T47D (cell line): ENCODE results near the gene GHITM.
A peak's percentile ranks its signal among the peaks of the same experiment; 100 is the strongest.
"Not testable (repeated sequence)": the region's sequence is repeated elsewhere in the genome, so short reads cannot be mapped to it uniquely, and the experiment has no call there.

Experiments
- DNase-seq, 2 experiments: peaks; one replicate each; pipeline versions ENCODE4 v3.0.0 to v3.0.0-alpha.2; 2011 to 2012; ENCODE audit warnings: low read depth in 1 of 2, low spot score in 1 of 2
- JUND ChIP-seq: IDR thresholded peaks from 2 replicates; pipeline ENCODE4 v1.6.1; 2012; ENCODE audit warnings: low read depth
- in situ Hi-C: cut with HindIII; loops from 2 replicates; pipeline ENCODE4 v1.10.0; 2016; ENCODE audit warnings: low sequenced_read_pairs, low pct_unique_long_range_greater_than_20kb

The GHITM gene

DNA sequence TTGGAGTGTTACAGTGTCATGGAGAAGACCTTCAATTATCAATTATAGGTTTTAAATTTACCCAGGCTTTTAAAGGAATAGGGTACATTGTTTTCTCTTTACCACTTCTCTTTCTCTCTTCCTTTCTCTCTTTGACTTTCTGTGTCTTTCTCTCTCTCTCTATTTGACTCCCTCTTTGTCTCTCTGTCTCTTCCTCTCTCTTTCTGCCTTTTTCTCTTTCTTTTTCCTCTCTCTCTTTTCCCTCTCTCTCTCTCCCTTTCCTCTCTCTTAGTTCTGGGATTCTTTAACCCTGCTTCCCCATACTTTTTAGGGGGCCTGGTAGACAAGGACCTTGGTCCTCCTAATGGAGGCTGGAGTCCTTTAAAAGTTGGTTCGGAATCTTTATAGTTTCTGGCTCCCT, 15.9 kb upstream of the GHITM start:
- in situ Hi-C loops, result no loop called here
- DNase-seq, result no peak
- no peak for TF ChIP-seq JUND

DNA sequence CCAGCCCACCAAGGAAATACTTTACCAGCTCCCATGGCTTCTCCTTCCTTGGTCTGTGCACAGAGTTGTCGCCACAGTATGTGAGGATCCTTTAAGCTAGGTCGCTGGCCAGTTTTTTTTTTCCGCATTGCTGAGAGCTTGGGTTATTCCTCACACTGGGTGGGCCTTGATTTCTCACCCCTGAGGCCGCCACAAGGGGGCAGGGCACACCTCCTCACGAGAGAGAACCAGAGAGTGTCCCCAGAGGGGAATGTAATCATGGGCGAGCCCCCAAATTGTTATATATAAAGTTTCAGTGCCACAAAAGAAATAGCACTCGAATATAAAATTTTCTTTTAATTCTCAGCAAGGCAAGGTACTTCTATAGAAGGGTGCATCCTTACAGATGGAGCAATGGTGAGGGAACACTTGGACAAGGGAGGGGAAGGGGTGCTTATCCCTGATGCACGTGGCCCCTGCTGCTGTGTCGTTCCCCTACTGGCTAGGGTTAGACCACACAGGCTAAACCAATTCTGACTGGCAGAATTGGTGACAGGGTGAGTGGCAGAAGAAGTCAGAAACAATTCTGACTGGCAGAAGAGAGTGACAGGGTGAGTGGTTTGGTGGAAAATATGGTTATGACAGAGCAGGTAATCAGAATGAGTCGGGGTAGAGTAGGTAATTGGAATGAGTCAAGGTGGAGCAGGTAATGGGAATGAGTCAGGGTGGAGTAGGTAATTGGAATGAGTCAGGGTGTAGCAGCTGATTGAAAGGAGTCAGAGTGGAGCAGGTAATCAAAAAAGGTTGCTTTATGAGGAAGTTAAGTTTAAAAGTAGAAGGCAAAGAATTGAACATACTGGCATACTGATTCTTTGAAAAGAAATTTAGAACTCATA, 13.2 kb upstream of the GHITM start:
- in situ Hi-C loops, DNase-seq: not testable (repeated sequence)

DNA sequence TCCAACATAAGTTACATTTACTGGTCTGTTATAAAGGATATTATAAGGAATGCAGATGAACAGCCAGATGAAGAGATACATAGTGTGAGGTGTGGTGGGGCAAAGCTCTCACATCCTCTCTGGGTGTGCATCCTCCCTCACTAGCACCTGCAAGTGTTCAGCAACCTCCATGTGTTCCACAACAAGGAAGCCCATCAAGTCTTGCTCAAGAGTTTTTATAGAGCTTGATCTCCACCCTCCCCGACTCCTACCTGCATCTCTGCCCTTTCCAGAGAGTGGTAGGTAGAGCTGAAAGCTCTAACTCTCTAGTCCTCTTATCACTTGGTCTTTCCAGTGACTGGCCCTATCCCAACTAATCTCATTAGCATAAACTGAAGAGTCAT, 12.5 kb upstream of the GHITM start:
- in situ Hi-C loops, result no loop called here
- DNase-seq, result no peak
- no peak for TF ChIP-seq JUND

DNA sequence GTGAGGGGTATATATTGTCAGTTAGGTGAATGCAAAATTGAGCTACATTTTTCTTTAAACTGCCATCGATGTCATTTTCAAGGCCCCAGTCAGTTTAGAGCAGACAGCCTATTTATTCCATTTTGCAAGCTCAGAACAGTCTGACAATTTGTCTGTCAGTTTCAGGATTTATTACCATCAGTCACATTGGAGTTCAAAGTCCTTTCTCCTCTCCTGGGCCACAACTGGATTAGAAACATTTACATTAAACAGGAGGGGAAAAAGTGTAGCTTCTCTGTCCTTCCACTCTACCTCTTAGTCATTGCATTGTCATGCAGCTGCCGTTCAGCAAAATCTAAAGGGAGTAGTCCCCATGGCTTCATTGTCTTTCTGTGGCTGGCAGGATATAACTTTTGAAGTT, 3.5 kb upstream of the GHITM start:
- no peak for DNase-seq
- in situ Hi-C loops, result no loop called here
- no peak for TF ChIP-seq JUND

DNA sequence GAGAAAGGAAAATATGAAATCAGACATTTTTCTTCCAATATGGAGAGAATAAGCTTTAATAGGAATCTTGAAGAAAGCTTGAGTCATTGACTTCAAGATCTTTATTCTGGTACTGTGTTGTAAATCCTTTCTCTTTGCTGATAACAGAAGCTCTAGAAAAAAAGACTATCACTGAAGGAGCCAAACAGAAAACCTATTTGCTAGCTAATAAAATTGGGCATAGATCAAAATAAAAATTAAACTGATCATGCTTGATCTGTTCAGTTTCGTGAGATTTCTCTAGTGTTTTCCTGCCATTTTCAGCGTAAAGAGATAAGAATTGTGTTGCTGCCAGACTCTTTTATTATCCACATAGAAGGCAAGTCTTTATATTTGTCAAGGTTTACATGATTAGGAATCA, 1.5 kb upstream of the GHITM start:
- no peak for TF ChIP-seq JUND
- DNase-seq, result no peak
- in situ Hi-C loops, result no loop called here

DNA sequence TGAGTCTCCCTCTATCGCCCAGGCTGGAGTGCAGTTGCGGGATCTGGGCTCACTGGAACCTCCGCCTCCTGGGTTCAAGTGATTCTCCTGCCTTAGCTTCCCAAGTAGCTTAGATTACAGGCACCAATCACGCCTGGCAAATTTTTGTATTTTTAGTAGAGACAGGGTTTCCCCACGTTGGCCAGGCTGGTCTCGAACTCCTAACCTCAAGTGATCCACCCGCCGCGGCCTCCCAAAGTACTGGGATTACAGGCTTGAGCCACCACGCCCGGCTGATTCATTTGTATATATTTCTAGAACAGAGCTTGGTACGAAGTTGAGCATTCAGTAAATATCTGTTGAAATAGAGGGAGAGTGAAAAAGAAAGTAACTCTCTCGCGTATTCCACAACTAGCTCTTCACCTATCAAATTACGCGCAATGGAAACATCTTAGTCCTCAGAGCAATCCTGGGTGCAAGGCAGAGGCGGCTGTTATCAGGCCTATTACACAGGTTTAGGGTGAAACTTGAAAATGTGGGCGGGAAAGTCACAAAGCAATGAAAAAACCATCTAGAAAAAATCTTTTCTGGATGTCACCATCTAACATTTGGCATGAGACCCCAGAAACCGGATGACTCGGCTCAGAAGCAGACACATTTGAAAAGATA, 707 bp upstream of the GHITM start:
- DNase-seq, result no peak
- in situ Hi-C loops, result no loop called here
- no peak for TF ChIP-seq JUND

DNA sequence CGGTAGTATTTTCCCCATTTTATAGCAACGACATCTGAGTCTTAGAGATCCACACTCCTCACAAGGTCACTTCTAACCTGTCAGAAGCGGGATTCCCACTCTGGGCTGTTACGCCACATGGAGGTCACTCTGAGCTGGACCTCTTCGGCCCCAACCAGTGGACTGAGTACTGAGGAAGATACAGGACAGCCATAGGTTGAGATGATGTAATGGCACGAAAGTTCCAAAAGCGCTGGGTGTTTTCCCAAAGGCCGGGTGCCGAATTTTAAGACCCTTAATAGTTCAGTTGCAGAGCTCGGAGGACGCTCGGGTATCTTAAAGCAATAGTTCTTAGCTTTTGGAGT, 699 bp downstream of the GHITM start:
- in situ Hi-C loops, result no loop called here
- peak in 1 of 2 experiments; percentile 33 for DNase-seq
- TF ChIP-seq JUND, result no peak

DNA sequence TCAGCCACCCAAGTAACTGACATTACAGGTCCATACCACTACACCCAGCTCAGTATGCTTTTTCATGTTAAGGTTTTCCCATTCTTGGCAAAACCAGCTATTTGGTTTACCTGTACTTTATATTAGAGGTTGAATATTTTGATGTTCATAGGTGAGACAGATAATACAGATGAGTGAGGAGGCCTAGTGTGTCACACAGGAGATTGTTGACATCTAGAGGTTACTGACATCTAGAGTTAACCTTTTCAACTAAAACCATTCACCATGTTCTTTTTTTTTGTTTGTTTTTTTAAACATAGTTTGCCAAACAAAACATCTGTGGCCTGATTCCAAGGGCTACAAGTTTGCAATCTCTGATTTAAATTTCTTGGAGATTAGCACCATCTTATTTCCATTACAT, 8.0 kb downstream of the GHITM start:
- no peak for TF ChIP-seq JUND
- in situ Hi-C loops, result no loop called here
- no peak for DNase-seq

DNA sequence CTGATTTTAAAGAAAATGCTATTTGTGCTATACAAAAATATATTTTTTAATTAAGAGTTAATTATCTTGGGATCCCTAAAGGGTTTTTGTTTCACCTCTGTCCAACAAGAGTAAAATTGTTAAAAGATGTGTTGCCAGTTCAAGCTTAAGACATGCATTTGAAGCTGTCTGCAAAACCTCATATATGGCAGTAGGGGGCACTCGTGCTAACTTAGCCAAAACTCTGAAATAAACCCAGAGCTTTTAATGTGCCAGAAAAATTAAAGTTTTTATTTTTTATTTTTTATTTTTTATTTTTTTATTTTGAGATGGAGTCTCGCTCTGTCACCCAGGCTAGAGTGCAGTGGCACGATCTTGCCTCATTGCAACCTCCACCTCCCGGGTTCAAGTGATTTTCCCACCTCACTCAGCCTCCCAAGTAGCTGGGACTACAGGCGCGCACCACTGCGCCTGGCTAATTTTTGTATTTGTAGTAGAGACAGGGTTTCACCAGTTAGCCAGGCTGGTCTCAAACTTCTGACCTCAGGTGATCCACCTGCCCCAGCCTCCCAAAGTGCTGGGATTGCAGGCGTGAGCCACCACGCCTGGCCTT, 8.8 kb downstream of the GHITM start:
- in situ Hi-C loops, result not testable (repeated sequence)
- peak; percentile 36 to 49 for DNase-seq

DNA sequence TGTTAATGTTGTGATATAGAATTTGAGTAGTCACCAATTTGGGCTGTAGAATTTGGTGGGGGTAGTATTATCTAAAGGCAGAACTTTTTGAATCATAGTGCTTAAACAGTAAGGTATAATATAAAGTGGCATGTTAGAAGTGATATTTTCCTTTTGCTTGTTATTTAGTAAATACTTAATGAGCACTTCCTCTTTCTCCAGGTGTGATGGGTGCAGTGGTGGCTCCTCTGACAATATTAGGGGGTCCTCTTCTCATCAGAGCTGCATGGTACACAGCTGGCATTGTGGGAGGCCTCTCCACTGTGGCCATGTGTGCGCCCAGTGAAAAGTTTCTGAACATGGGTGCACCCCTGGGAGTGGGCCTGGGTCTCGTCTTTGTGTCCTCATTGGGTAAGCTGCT, 10.5 kb downstream of the GHITM start:
- TF ChIP-seq JUND, result no peak
- in situ Hi-C loops, result no loop called here
- DNase-seq, result no peak

DNA sequence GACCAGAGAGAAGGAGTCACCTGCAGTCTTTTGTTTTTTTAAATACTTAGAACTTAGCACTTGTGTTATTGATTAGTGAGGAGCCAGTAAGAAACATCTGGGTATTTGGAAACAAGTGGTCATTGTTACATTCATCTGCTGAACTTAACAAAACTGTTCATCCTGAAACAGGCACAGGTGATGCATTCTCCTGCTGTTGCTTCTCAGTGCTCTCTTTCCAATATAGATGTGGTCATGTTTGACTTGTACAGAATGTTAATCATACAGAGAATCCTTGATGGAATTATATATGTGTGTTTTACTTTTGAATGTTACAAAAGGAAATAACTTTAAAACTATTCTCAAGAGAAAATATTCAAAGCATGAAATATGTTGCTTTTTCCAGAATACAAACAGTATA, 13.5 kb downstream of the GHITM start:
- DNase-seq, result no peak
- no peak for TF ChIP-seq JUND
- in situ Hi-C loops, result no loop called here

DNA sequence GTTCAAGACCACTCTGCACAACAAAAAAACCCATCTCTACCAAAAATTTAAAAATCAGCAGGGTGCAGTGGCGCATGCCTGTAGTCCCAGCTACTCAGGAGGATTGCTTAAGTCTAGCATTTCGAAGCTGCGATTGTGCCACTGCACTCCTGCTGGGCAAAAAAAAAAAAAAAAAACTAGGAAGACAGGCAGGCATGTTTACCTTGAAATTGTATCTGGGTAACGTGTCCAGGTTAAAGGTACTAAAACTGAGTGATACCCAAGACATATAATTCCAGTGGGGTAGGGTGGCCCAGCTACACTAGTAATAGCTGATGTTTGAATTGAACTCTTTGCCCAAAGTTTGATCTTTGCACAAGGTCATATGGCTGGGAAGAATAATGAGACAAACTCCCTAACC, 16.2 kb downstream of the GHITM start:
- in situ Hi-C loops, result no loop called here
- no peak for DNase-seq
- no peak for TF ChIP-seq JUND

DNA sequence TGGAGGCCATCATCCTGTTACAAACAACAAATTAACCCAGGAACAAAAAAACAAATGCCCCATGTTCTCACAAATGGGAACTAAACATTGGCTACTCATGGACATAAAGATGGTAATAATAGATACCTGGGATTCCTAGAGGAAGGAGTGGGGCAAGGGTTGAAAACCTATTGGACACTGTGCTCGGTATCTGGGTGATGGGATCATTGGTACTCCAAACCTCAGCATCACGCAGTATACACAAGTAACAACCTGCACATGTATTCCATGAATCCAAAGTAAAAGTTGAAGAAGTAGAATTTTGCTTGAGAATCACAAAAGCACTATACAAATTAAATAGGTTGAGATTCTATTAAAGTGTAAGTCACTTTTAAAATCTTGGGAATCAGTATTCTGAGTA, 16.7 kb downstream of the GHITM start:
- no peak for TF ChIP-seq JUND
- in situ Hi-C loops, result no loop called here
- no peak for DNase-seq

DNA sequence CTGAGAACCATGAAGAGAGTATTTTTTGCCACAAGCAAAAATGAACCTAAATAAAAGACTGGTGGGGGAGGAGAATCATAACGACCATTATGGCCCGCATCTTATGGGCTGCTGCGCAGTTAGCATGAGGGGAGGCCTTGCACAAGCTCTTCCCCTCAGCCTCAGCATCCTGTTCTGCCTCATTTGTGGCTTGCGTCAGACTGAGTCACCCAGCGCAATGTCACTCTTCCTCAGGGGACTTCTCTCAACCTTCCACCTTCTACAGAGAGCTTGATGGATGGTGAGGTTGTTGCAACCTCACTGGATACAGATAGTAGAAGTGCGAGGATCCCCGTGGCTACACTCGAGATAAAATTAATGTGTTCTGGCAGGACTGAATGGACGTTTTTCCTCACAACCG, 17.5 kb downstream of the GHITM start:
- DNase-seq, result no peak
- in situ Hi-C loops, result no loop called here
- no peak for TF ChIP-seq JUND
